GM18511 (cell line): ENCODE data around the gene HMMR.
A peak's percentile ranks its signal among the peaks of the same experiment; 100 is the strongest.

ENCODE experiments used
- ATAC-seq: cut with Tn5 transposase; IDR thresholded peaks from one replicate; pipeline ENCODE4 v1.9.1; 2021; ENCODE audit warnings: mild to moderate bottlenecking, moderate library complexity; ENCODE audit not compliant: unreplicated experiment

HMMR gene

GRCh38 chr5:163458778-163459385 lies 1.6 kb upstream of the HMMR start:
- no peak for ATAC-seq

- peak; percentile 15 for ATAC-seq
These were observed 992 bp upstream of the HMMR start for GRCh38 chr5:163459462-163459818.

DNA sequence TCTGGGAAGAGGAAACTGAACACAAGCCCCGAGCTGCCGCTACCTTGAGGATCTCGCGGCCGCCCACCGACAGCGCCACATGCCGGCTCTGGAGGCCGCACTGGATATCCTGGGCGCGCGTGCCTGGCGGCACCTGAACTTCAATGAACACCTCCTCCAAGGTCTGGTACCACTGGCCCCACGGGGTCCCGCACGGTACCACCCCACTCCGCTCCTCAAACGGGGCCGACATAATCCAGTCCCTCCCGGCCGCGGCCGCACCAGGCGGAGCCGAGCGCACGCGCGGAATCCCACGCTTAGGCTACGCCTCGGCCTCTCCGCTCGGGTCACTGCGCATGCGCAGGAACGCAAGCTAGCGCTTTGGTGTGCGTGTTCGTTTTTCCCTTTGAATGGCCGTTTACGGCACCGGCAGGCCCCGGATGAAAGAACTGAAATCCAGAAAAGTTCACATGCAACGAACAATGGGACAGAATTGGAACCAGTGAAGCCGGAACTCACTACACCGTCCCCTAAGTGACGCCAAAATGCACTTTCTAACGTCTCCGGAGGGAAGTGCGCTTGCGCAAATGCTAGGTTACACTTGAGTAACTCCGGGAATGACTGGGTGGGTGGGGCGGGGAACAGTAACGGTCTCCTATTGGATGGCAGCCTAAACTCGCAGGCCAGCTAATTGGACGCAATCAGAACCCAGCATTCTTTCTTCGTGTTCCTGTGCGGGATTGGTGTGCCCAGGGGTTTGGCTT lies 442 bp upstream of the HMMR start, which contains the start of gene NUDCD2:
TSS of gene NUDCD2 (minus strand) at position 284 of the 743 bp plus-strand sequence. CDS start at position 232, 52 bp downstream.
- peak; percentile 75 for ATAC-seq

GRCh38 chr5:163463063-163463435 lies 2.6 kb downstream of the HMMR start:
- no peak for ATAC-seq

DNA sequence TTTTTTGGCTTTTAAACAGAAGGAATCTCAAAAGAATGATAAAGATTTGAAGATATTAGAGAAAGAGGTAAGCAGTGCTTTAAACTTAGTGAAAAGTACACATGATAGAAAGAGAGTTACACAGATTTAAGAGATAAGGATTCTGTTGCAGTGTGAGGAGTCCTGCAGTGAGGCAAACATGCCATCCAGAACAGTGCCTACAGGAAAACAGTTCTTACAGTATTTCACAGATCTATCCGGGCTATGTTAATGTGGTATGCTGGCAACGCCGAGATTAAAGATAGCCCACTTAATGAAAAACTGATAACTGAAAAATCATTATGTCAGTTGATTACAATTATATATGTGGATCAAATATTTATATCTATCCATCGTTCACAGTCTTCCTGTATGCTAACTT lies 7.2 kb downstream of the HMMR start:
- ATAC-seq, result no peak

DNA sequence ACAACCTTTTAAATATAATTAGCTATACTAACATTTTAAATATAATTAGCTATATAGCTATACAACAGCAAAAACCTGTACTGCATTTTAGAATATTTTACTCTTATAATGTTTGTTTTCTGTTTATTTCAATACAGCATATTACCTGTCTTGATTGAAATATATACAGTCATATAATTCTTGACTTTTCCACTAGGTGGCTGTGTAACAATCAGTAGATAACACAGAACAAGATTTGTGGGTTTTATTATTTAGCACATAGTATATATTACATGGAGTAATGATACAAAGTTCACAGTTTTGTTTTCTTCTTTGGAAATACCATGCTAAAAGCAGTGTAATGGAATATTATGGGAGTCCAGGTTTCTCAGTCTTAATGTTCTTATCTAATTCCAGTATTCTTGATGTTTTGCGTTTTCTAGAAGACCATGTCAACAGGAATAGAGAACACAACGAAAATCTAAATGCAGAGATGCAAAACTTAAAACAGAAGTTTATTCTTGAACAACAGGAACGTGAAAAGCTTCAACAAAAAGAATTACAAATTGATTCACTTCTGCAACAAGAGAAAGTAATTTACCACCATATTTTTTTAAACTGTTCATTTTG lies 13.3 kb downstream of the HMMR start:
- peak; percentile 96 for ATAC-seq

DNA sequence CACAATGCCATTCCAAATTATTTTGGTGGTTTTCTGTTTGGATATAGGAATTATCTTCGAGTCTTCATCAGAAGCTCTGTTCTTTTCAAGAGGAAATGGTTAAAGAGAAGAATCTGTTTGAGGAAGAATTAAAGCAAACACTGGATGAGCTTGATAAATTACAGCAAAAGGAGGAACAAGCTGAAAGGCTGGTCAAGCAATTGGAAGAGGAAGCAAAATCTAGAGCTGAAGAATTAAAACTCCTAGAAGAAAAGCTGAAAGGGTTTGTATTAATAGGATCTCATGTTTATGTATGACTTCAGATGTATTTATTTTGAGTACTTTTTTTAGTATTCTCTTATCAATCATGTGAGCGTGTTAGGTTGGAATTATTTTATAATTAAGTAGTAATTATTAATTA lies 15.0 kb downstream of the HMMR start:
- no peak for ATAC-seq

DNA sequence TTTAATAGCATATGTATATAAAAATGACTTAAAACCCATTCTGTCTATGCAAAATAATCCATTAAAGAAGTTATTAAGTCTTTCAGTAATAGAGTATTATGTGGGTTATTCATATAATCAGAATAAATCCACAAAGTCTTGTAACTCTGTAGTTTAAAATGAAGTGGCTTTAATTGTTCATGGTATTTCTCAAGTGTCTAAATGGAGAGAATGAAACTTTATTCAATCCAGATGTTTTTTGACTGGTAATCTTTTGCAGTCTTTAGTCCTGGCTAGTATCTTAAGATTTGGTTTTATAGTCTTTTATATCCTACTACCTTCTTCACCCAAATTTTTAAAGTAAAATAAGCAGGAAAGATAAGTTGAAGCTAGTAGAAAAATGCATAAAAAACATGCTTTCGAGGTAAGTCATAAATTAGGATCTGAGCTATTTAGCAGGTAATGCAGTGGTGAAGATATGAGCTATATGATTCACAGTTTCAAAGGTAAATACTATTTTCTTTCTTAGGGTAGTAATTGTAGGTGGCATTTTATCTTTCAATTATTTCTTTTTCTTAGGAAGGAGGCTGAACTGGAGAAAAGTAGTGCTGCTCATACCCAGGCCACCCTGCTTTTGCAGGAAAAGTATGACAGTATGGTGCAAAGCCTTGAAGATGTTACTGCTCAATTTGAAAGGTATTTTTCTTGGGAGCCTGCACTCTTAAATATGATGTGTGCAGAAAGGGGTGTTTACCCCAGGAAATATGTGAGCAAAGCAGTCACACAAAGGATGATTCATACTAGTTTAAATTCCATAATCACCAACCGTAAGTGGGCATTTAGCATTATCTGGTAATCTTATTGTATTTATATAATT lies 17.9 kb downstream of the HMMR start:
- ATAC-seq, result no peak

DNA sequence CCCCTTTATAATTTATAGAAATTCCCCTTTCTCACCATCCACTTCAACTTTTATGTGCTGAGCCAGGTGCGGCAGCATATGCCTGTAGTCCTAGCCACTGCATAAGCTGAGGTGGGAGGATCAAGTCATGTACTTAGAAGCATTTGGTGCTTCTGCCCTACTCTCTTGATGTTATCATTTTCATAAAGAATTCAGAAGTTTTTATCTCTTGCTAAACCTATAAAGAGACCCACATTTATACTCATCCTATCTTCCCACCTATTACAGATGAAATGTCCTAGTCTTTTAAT lies 18.5 kb downstream of the HMMR start:
- no peak for ATAC-seq

DNA sequence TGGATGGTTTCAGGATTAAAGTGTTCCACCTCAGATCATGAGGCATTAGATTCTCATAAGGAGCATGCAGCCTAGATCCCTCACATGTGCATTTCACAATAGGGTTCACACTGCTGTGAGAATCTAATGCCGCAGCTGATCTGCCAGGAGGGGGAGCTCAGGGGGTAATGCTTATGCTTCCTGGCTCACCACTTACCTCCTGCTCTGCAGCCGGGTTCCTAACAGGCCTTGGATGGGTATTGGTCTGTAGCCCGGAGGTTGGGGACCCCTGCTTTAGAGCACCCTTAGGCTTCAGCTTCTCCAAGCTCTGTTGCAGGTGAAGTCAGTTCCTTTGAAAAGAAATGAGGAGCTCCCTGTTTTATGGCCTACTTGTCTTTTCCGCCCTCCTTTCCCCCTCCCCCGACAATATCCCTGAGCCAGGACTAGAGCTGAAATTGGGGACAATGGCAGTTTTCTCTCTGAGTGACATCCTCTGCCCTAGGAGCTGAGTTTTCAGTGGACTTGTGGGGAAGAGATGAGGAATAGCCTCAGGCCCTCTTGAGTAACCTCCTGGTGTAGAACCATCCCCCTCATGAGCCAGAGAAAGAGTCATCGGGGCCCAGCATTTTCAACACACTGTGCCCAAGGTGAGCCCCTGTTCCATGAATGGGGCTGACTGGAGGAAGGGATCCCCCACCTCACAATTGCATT lies 28.8 kb downstream of the HMMR start:
- ATAC-seq, result no peak

DNA sequence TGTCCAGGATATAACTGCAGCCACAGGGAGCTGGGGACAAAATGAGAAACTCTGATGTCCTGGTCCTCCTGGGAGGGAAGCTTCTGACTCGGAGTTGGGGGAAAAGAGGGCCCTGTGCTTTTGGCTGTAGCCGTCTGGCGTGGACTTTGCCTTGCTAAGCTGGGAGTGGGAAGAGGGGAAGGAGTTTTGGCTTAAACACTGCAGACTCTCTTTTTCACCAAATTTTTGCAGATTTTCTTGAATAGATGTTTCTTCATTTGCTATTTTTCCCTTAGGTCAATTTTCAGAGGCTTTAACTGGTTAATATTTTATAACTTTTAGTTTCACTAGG lies 29.3 kb downstream of the HMMR start:
- no peak for ATAC-seq

GRCh38 chr5:163496286-163496685 lies 35.9 kb downstream of the HMMR start:
- no peak for ATAC-seq

DNA sequence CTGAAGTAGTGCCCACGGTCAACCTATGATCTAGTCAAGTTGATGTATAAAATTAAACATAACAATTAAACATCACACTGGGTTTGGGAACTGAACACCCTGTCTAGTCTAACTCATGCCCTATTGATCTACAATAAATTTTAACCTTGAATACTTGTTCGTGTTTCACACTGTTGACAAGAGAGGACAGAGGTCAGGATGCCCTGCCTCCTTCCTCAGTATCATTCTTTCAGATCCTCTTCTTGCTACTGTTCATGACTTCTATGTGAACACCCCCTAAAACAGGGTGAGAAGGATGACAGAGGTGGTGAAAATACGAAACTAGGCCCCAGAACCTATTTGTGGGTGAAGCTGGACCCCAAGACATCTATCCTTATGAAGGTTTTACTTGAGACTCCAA lies 36.9 kb downstream of the HMMR start:
- peak; percentile 90 for ATAC-seq

GRCh38 chr5:163498886-163499285 lies 38.5 kb downstream of the HMMR start:
- ATAC-seq, result no peak

DNA sequence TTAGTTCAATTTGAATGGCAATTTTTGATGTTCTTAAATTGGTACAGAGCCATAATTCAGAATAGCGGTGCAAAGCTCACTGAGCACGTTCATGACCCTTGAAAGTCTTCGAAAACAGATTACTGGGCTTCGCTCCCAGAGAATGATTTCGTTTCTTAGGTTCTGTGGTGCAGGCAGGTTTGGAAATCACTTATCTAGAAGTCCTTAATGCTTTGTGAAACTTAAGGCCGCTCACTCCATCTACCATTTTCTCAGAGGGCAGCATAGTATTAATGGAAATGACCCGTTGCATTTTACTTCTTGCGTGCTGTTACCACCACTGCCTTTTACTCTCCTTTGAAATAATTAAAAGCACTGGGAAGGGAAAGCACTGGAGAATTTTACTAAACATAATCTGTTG lies 42.1 kb downstream of the HMMR start:
- ATAC-seq, result no peak

- ATAC-seq, result no peak
These were observed 43.0 kb downstream of the HMMR start for GRCh38 chr5:163503106-163504078.

- ATAC-seq, result no peak
These were observed 43.9 kb downstream of the HMMR start for GRCh38 chr5:163504079-163504931.

GRCh38 chr5:163505049-163505367 lies 44.6 kb downstream of the HMMR start:
- ATAC-seq, result peak; percentile 12

DNA sequence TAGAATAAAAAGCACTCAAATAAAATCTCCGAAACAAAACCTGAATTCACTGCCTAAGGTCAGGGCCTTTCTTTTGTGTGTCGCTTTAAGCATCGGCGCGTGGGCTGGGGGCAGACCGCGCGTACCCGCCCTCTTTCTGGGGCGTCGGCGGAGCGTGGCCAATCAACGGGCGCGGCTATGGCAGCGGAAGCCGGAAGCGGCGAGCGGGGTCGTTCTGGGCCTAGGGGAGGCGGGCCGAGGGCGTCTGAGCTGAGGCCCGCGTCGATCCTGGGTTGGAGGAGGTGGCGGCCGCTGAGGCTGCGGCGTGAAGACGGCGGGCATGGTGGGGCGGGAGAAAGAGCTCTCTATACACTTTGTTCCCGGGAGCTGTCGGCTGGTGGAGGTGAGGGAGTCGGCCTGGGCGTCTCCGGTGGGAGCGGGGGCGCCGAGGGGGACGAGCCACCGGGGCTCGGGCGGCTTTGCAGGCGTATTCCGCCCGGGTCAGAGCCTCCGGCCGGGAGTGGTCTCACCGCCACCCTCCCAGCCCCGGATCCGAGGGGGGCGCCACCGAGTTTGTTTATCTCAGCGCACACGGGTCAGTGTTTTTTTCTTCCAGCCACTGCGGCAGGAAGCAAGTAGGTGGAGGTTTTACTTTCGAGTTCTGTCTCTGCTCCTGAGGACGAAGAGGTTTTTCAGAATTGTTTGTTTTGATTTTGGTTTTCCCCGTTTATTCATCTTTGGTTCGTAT lies 45.1 kb downstream of the HMMR start, which contains the start of gene MAT2B:
TSS of gene MAT2B (plus strand) at position 252 of the 727 bp plus-strand sequence. CDS start at position 320, 68 bp downstream.
- ATAC-seq, result peak; percentile 87
